Effector memory CD8-positive, alpha-beta T cell (primary cell): ENCODE results near the gene ZNF319.
"Not testable (repeated sequence)": the region's sequence is repeated elsewhere in the genome, so short reads cannot be mapped to it uniquely, and the experiment has no call there.

Source experiments
- ATAC-seq: fragments of 150-1000 bp; cut with Tn5 transposase; replicated peaks from 2 replicates; pipeline ENCODE4 v1.10.0; 2021; ENCODE audit warnings: mild to moderate bottlenecking, moderate library complexity
- DNase-seq, 3 experiments: peaks; one replicate each; pipeline ENCODE4 v3.0.0; 2021
- H3K27ac Mint-ChIP-seq, 2 donors: one replicate each; pipeline ENCODE4 v1.8.0; 2022; ENCODE audit warnings: mild to moderate bottlenecking in 2 of 2, mixed read lengths in 2 of 2, moderate library complexity in 2 of 2
- H3K27me3 Mint-ChIP-seq, 2 donors: one replicate each; pipeline ENCODE4 v1.8.0; 2022; ENCODE audit warnings: mixed read lengths in 2 of 2
- H3K36me3 Mint-ChIP-seq: one replicate; pipeline ENCODE4 v1.8.0; 2022; ENCODE audit warnings: mild to moderate bottlenecking, moderate library complexity, mixed read lengths; ENCODE audit not compliant: insufficient read depth
- H3K4me1 Mint-ChIP-seq, 2 donors: one replicate each; pipeline ENCODE4 v1.8.0; 2022; ENCODE audit warnings: low read depth in 2 of 2, mixed read lengths in 2 of 2
- H3K4me3 Mint-ChIP-seq, 2 donors: one replicate each; pipeline ENCODE4 v1.8.0; 2022; ENCODE audit warnings: mild to moderate bottlenecking in 2 of 2, mixed read lengths in 2 of 2, moderate library complexity in 2 of 2
- H3K9me3 Mint-ChIP-seq, 2 donors: one replicate each; pipeline ENCODE4 v1.8.0; 2022; ENCODE audit warnings: mixed read lengths in 2 of 2

Gene ZNF319

DNA sequence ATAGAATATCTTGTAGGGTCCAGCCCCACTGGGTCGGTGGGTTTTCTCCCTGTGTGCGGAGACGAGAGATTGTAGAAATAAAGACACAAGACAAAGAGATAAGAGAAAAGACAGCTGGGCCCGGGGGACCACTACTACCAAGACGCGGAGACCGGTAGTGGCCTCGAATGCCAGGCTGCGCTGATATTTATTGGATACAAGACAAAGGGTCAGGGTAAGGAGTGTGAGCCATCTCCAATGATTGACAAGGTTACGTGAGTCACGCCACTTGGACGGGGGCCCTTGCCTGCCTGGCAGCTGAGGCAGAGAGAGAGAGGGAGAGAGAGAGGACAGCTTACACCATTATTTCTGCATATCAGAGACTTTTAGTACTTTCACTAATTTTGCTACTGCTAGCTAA lies 4.3 kb upstream of the ZNF319 start:
- H3K36me3 Mint-ChIP-seq, result peaks cover 44% of the 10 kb centered on the region
- H3K4me1 Mint-ChIP-seq, result peaks cover 26 to 36% of the 10 kb centered on the region in 2 donors
- DNase-seq, ATAC-seq, H3K27me3 Mint-ChIP-seq, H3K4me3 Mint-ChIP-seq, H3K9me3 Mint-ChIP-seq: not testable (repeated sequence)
- H3K27ac Mint-ChIP-seq, result peak overlapping the region in 1 of 2 donors; percentile 14

DNA sequence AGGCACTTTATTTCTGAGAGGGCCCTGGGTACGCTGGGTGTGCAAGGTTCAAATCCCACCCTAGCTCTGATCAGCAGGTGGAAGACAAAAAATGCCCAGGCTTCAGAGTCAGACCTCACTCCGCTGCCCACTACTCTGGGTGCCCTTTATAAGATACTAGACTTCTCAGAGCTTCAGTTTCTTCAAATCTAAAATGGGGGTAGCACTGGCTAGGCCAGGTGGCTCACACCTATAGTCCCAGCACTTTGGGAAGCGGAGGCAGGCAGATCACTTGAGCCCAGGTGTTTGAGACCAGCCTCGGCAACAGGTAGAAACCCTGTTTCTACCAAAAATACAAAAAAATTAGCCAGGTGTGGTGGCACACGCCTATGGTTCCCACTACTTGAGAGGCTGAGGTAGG lies 2.5 kb upstream of the ZNF319 start:
- Mint-ChIP-seq H3K4me1 (peaks cover 41 to 48% of the 10 kb centered on the region in 2 donors), H3K4me3 (no peak overlapping the region), H3K27ac (peak overlapping the region; percentile 49 to 90), H3K36me3 (peaks cover 51% of the 10 kb centered on the region), H3K9me3 (no peaks in the 10 kb centered on the region), H3K27me3 (no peaks in the 10 kb centered on the region)
- ATAC-seq, result no peak
- no peak for DNase-seq

DNA sequence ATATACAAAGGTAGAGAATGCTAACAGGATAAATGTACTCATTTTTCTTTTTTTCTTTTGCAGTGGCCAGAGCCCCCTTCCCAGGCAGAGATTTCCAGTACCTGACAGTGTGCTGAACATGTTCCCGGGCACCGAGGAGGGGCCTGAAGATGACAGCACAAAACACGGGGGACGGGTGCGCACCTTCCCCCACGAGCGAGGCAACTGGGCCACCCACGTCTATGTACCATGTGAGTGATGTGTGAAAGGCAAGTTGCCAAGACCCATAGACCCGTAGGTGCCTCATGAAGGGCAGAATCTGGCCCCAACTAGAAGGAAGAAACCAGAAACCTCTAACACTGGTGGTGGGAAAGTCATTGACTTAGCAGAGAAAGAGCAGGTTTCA lies 1.9 kb upstream of the ZNF319 start:
- ATAC-seq (no peak), DNase-seq (no peak)
- Mint-ChIP-seq H3K9me3 (no peaks in the 10 kb centered on the region), H3K36me3 (peaks cover 54% of the 10 kb centered on the region), H3K4me3 (peak overlapping the region; percentile 90 to 92), H3K4me1 (peaks cover 46 to 52% of the 10 kb centered on the region in 2 donors), H3K27ac (peak overlapping the region; percentile 49 to 90), H3K27me3 (no peaks in the 10 kb centered on the region)

DNA sequence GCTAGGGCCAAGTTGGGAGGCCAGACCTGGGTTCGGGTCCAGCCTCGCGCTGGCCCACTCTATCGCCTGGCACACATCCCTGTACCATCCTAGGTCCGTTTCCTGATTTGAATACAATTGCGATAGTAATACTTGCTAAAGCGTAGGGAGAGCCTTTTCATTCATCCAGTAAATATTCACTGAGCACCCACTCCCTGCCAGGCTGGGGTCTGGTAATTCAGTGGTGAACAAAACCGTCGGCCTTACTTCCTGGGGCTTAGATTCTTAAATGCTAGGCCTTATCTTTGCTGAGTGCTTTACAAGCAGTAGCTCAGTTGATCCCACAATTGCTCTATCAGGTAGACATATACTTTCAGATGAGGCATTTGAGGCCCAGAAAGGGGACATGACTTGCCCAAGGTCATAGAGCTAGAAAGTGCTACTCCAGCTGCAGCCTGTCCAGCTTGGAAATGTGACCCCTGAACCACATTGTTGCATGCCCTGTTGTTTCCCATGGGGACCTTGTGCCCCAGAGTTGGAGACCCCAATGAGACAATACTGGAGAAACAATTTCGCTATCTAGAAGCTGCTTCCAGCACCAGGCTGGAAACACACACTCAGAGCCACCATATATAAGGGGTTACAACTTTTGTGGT lies 1.4 kb upstream of the ZNF319 start:
- Mint-ChIP-seq H3K36me3 (peaks cover 59% of the 10 kb centered on the region), H3K9me3 (no peaks in the 10 kb centered on the region), H3K27me3 (no peaks in the 10 kb centered on the region), H3K4me1 (peaks cover 49 to 54% of the 10 kb centered on the region in 2 donors), H3K4me3 (peak overlapping the region; percentile 90 to 92), H3K27ac (peak overlapping the region; percentile 90)
- DNase-seq (no peak), ATAC-seq (no peak)

DNA sequence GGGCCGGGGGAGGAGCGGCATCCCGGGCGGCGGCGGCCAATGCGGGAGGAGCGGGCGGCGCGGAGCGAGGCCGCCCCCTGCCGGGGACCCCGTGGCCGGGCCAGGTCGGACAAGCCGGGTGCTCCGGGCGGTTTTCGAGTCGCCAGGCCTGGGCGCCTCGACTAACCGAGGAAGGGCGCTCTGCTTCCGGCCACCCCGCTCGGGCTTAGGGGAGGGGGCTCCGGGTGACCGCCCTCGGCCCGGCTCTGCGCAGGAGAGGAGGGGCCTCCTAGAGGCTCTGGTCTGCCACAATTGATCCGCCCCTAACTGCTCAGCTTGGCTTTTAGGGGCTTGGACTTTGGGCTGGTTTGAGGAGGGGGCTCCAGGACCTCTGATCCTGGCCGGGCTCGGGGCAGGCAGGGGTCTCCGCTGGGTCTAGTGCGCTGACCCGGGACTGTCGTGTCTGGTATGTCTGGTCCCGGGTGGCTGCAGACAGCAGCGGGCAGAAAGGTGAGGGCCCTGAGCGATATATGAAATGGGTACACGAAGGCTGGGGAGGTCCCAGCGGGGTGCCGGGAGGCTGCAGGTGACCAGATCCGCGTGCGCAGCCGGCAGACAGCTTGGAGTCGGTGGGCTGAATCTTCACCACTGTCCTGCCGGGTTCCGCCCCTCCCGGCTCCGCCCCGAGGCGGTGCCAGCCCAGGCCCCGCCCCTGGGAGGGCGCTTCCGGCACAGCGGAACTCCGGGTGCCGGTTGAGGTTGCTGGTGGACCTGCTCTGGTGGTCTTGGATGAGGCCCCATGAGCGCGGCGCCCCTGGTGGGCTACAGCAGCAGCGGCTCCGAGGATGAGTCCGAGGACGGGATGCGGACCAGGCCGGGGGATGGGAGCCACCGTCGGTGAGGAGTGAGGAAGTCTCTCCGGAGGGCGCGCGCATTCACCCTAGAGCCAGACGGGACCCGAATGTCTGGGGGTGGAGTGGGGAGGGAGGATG lies 519 bp upstream of the ZNF319 start, which contains the start of gene USB1:
USB1 (plus strand) TSS at position 702 of the 971 bp plus-strand sequence; CDS start at position 779, 77 bp downstream.
- peaks cover 54% of the 10 kb centered on the region in 2 donors for H3K4me1 Mint-ChIP-seq
- H3K4me3 Mint-ChIP-seq, result peak within 1 kb of the TSS; percentile 90 to 92
- no peaks in the 10 kb centered on the region for H3K27me3 Mint-ChIP-seq
- peak; percentile 68 for ATAC-seq
- peak; percentile 75 to 87 (median 87) for DNase-seq
- peak within 1 kb of the TSS; percentile 90 for H3K27ac Mint-ChIP-seq
- peaks cover 55% of the 10 kb centered on the region for H3K36me3 Mint-ChIP-seq
- no peaks in the 10 kb centered on the region for H3K9me3 Mint-ChIP-seq

DNA sequence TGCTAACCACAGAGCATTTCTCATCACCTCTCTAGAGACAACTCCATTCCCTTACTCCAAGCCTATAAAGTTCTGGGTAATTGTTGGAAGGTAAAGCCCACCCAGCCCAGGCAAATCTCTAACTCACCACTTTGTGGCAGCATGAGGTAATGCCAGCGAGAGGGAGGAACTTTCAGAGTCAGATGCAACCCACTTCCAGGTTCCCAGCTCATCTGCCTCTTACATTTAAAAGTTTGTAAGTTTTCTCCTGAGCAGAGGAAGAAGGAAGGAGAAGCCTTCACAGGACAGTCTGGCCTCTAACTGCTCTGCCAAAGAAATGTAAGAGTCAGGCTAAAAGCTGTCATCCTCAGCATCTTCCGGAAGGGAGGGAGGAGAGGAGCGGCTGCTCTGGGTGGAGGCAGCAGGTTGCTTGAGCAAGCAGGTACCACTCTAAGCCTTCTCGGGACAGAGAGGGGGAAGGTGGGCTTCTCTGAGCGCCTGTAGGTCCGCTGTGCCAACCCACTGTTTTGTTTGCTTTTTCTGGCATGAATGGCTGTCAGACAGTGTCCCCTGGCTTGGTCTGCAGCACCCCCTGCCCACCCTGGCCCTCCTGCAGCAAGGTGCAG lies 1.0 kb downstream of the ZNF319 start:
- Mint-ChIP-seq H3K4me1 (peaks cover 54 to 58% of the 10 kb centered on the region in 2 donors), H3K27me3 (no peaks in the 10 kb centered on the region), H3K9me3 (no peaks in the 10 kb centered on the region), H3K4me3 (peak overlapping the region; percentile 73 to 82), H3K27ac (peak overlapping the region; percentile 59 to 78), H3K36me3 (peaks cover 59% of the 10 kb centered on the region)
- DNase-seq (peak in 2 of 3 experiments; percentile 20 to 36), ATAC-seq (peak; percentile 9)

DNA sequence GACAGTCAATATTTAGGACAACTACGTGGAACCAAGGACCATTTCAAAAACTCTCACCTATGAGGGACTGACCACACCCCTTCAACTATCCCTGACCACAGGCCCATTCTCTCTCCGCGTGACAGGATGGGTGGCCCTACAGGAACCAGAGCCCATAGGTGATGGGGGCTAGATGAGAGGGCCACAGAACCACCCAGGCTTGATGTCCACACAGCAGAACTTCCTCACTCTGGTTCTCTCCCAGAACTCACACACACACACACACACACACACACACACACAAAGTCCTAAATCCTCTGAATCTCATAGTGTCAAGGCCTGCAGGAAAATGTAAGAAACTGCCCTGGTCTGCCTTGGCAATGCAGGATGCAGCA lies 1.5 kb downstream of the ZNF319 start:
- H3K9me3 Mint-ChIP-seq, result no peaks in the 10 kb centered on the region
- peak overlapping the region; percentile 59 to 78 for H3K27ac Mint-ChIP-seq
- no peak for ATAC-seq
- peaks cover 54% of the 10 kb centered on the region for H3K36me3 Mint-ChIP-seq
- no peaks in the 10 kb centered on the region for H3K27me3 Mint-ChIP-seq
- H3K4me1 Mint-ChIP-seq, result peaks cover 51 to 57% of the 10 kb centered on the region in 2 donors
- no peak for DNase-seq
- peak overlapping the region; percentile 73 to 82 for H3K4me3 Mint-ChIP-seq

DNA sequence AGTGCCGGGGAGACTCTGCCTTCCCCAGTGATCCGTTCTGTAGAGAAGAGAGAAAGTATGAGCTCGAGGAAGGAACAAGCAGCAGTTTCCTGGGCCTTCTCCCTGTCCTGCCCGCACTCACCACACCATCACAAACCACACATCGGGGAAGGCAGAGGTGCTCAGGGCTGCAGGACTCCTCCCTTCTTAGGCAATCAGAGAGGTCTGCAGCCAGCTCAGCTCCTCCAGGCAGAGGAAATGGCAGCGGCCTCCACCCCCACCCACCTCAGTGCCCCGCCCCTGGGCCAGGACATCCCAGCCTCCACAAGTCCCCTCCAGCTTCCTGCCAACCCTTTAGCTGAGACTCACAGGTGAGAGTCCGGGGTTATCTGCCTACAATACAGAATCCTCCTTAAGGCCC lies 2.0 kb downstream of the ZNF319 start:
- peak overlapping the region; percentile 73 to 82 for H3K4me3 Mint-ChIP-seq
- H3K36me3 Mint-ChIP-seq, result peaks cover 53% of the 10 kb centered on the region
- H3K27me3 Mint-ChIP-seq, result no peaks in the 10 kb centered on the region
- ATAC-seq (peak; percentile 52), DNase-seq (peak; percentile 41 to 54 (median 50))
- no peaks in the 10 kb centered on the region for H3K9me3 Mint-ChIP-seq
- peak overlapping the region; percentile 59 to 78 for H3K27ac Mint-ChIP-seq
- H3K4me1 Mint-ChIP-seq, result peaks cover 47 to 54% of the 10 kb centered on the region in 2 donors

DNA sequence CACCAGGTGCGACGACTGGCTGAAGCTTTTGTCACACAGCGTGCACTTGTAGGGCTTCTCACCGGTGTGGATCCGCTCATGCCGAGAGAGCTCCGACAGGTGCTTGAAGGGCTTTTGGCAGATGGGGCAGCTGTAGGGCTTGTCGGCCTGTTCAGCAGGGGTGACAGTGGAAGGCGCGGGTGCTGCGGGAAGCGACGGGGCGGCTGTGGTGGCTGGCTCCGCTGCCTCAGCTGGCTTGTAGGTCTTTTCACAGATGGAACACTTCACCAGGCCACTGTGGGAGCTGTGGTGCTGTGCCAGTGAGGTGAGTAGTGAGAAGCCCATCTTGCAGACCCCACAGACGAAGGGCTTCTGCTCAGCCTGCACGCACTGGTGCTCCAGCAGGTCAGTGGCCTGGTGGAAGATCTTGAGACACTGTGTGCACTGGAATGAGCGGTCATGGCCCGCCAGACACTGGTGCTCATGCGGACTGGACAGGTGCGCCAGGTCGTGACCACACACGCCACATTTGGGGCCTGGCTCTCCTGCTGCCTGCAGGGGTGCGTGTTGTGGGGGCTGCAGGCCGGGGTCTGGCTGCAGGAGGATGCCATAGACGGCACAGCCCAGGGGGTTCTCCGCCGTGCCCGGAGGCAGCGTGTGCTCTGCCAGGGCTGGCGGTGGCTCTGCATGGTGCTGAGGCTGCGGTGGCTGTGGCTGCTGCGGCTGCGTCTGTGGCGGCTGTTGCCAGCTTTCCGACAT lies 2.8 kb downstream of the ZNF319 start:
- ATAC-seq, result no peak
- DNase-seq, result no peak
- peak overlapping the region; percentile 73 to 82 for H3K4me3 Mint-ChIP-seq
- H3K4me1 Mint-ChIP-seq, result peaks cover 47 to 53% of the 10 kb centered on the region in 2 donors
- H3K27me3 Mint-ChIP-seq, result no peaks in the 10 kb centered on the region
- no peaks in the 10 kb centered on the region for H3K9me3 Mint-ChIP-seq
- H3K36me3 Mint-ChIP-seq, result peaks cover 48% of the 10 kb centered on the region
- H3K27ac Mint-ChIP-seq, result peak overlapping the region; percentile 59 to 78

DNA sequence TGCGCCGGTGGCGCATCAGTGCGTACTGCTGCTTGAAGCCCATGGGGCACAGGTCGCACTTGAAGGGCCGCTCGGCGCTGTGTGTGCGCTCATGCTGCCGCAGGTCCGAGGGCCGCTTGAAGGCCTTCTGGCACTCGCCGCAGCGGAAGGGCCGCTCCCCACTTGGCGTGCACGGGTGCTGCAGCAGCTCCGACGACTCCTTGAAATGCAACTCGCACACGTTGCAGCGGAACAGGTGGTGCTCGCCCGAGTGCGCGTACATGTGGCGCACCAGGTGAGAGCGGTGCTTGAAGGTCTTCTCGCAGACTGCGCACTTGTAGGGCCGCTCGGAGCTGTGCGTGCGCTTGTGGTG lies 3.3 kb downstream of the ZNF319 start:
- peaks cover 46 to 52% of the 10 kb centered on the region in 2 donors for H3K4me1 Mint-ChIP-seq
- ATAC-seq (no peak), DNase-seq (no peak)
- peak overlapping the region; percentile 73 to 82 for H3K4me3 Mint-ChIP-seq
- peaks cover 46% of the 10 kb centered on the region for H3K36me3 Mint-ChIP-seq
- H3K27me3 Mint-ChIP-seq, result no peaks in the 10 kb centered on the region
- no peaks in the 10 kb centered on the region for H3K9me3 Mint-ChIP-seq
- peak overlapping the region in 1 of 2 donors; percentile 59 for H3K27ac Mint-ChIP-seq

DNA sequence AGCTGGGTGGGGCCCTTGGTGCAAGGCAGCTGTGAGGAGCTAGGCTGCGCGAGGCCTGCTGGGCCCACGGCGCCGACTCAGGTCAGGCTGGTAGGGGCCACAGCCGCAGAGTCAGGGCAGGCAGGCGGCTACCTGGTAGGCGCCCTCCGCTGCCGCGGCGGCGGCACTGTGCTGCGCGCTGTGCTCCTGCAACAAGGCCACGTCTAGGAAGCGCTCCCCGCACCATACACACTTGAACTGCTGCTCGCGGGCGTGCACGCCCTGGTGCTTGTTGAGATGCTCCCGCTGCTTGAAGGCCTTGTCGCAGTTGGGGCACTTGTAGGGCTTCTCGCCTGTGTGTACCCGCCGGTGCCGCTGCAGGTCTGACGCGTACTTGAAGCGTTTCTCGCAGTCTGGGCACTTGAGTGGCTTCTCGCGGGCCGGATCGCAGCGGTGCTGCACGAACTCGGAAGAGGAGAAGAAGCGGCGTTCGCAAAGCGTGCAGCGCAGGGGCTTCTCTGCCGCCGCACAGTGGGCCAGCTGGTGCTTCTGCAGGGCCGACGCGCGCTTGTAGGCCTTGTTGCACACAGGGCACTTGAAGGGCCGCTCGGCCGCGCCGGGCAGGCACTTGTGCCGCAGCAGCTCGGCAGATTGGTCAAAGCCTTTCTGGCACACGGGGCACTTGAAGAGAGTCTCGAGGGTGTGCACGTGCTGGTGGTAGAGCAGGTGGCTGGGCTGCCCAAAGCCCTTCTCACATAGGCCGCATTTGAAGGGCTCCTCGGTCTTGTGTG lies 3.9 kb downstream of the ZNF319 start:
- Mint-ChIP-seq H3K27ac (peak overlapping the region in 1 of 2 donors; percentile 88), H3K36me3 (peaks cover 46% of the 10 kb centered on the region), H3K4me3 (peak overlapping the region; percentile 73 to 82), H3K4me1 (peaks cover 41 to 47% of the 10 kb centered on the region in 2 donors), H3K27me3 (no peaks in the 10 kb centered on the region), H3K9me3 (no peaks in the 10 kb centered on the region)
- ATAC-seq (no peak), DNase-seq (no peak)

DNA sequence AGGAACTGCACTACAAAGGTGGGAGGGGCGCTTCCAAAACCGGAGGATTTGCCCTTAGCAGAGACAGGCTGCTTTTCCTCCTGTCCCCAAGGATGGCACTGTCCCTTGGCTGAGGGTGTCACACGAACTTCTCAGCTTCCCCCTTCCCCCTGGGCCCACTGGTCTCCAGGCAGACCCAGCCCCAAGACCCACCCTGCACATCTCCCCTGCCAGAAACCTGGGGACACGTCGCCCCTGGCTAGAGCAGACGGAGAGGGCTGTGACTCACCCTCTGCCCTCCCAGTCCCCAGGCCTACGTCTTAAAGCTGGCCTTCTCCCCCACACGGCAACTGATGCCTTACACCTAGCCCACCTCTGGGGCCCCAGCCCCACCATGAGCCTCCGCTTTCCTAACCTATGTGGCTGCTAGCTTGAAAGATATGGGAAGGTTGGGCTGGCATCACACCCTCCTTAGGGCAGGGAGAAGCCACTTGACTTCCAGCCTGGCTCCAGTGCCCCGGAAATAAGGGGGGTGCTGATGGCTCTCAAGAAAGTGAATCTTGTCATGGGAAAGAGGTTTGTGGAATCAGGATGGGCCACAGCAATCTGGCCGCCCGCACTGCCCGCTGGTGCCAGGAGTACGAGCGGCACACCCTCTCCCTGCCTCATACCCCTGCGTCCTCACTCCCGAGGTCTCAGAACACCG lies 4.6 kb downstream of the ZNF319 start:
- no peaks in the 10 kb centered on the region for H3K27me3 Mint-ChIP-seq
- H3K9me3 Mint-ChIP-seq, result no peaks in the 10 kb centered on the region
- H3K4me1 Mint-ChIP-seq, result peaks cover 33 to 43% of the 10 kb centered on the region in 2 donors
- ATAC-seq (no peak), DNase-seq (no peak)
- peak overlapping the region; percentile 60 to 88 for H3K27ac Mint-ChIP-seq
- H3K36me3 Mint-ChIP-seq, result peaks cover 41% of the 10 kb centered on the region
- H3K4me3 Mint-ChIP-seq, result peak overlapping the region; percentile 10 to 42
